AG04450 (cell line): ENCODE measurements around the gene DDTL. TPM values are rescaled to one million over a fixed set of nuclear protein-coding genes. Genes with fewer than 3 reads are reported as not detected.
"Not testable (repeated sequence)": the region's sequence is repeated elsewhere in the genome, so short reads cannot be mapped to it uniquely, and the experiment has no call there.

Experiments
- CTCF ChIA-PET: fragments of 300-600, 350-600 bp; formaldehyde crosslinking; extraction: SDS; loops from one replicate; lab custom pipeline; 2022; ENCODE audit warnings: antibody characterized with exemption, inconsistent platforms; lab: Charles Lee
- POLR2A ChIA-PET: fragments of 350-600 bp; formaldehyde crosslinking; extraction: SDS; loops from one replicate; lab custom pipeline; 2021; ENCODE audit warnings: antibody characterized with exemption, inconsistent platforms; lab: Yijun Ruan, JAX
- DNase-seq: peaks from one replicate; pipeline ENCODE4 v3.0.0-alpha.2; 2011; ENCODE audit warnings: low read depth, low spot score
- H3K27ac ChIP-seq: one replicate; pipeline ENCODE4 v1.5.1; 2012; ENCODE audit warnings: low read depth, low read length, control low read depth
- H3K27me3 ChIP-seq: one replicate; pipeline ENCODE4 v1.6.0; 2012; ENCODE audit warnings: low read length; ENCODE audit not compliant: control insufficient read depth, insufficient read depth
- H3K4me3 ChIP-seq: 2 replicates; pipeline ENCODE4 v1.5.1; 2011; ENCODE audit warnings: mild to moderate bottlenecking, low read depth, low read length, control low read depth
- H3K9me3 ChIP-seq: 2 replicates; pipeline ENCODE4 v1.5.1; 2012; ENCODE audit warnings: low read length; ENCODE audit not compliant: control insufficient read depth, insufficient read depth
- CTCF ChIP-seq: IDR thresholded peaks from 2 replicates; pipeline ENCODE4 v1.5.1; 2011; ENCODE audit warnings: low read depth, low read length, control low read depth, inconsistent platforms
- polyA plus RNA-seq: library from polyadenylated mRNA; depleted of rRNA; stranded (reverse); fragments of >200 nt; gene quantifications from 2 replicates; pipeline ENCODE4 v1.2.3, GENCODE V29; 2011

DDTL gene
- polyA plus RNA-seq, 1 experiment, result 1.1 TPM

GRCh38 chr22:23938328-23939016 lies 28.2 kb upstream of the DDTL start:
- H3K27me3 ChIP-seq, result no peaks in the 10 kb centered on the region
- DNase-seq, result no peak
- ChIA-PET POLR2A (no interaction called here), CTCF (interaction anchor here (1.2 kb wide), 1 partner anchor 18 kb away, joined by 3 read pairs; no protein-coding TSS in a partner anchor)
- no peak overlapping the region for H3K27ac ChIP-seq
- no peak for TF ChIP-seq CTCF
- no peak overlapping the region for H3K4me3 ChIP-seq
- H3K9me3 ChIP-seq, result no peaks in the 10 kb centered on the region; the same call in 1 of the 2 replicates

- H3K27me3 ChIP-seq, result no peaks in the 10 kb centered on the region
- H3K9me3 ChIP-seq, result no peaks in the 10 kb centered on the region; the same call in 1 of the 2 replicates
- CTCF ChIA-PET, result interaction anchor here (0.5 to 1.2 kb wide), 2 partner anchors 17 to 176 kb away, joined by 3 read pairs; partner anchors contain the start of gene C22orf15
- TF ChIP-seq CTCF, result no peak
- no peak overlapping the region for H3K27ac ChIP-seq
- POLR2A ChIA-PET, result no interaction called here
- H3K4me3 ChIP-seq, result no peak overlapping the region
- no peak for DNase-seq
Measured at GRCh38 chr22:23939017-23939357, 27.7 kb upstream of the DDTL start.

GRCh38 chr22:23940166-23940565 lies 26.5 kb upstream of the DDTL start:
- H3K27ac ChIP-seq, H3K27me3 ChIP-seq, CTCF ChIA-PET, H3K9me3 ChIP-seq, POLR2A ChIA-PET, H3K4me3 ChIP-seq, DNase-seq: not testable (repeated sequence)

- H3K27ac ChIP-seq, H3K27me3 ChIP-seq, H3K4me3 ChIP-seq, DNase-seq, CTCF ChIA-PET, POLR2A ChIA-PET, H3K9me3 ChIP-seq: not testable (repeated sequence)
Measured at GRCh38 chr22:23947391-23947790, 19.3 kb upstream of the DDTL start.

GRCh38 chr22:23949764-23950163 lies 16.9 kb upstream of the DDTL start:
- CTCF ChIA-PET, H3K27me3 ChIP-seq, H3K9me3 ChIP-seq, H3K27ac ChIP-seq, H3K4me3 ChIP-seq, POLR2A ChIA-PET, DNase-seq: not testable (repeated sequence)

GRCh38 chr22:23951383-23951782 lies 15.3 kb upstream of the DDTL start:
- POLR2A ChIA-PET, H3K9me3 ChIP-seq, CTCF ChIA-PET, H3K27me3 ChIP-seq, H3K27ac ChIP-seq, H3K4me3 ChIP-seq, DNase-seq: not testable (repeated sequence)

GRCh38 chr22:23952794-23953405 lies 13.8 kb upstream of the DDTL start:
- H3K27ac ChIP-seq, H3K4me3 ChIP-seq, CTCF ChIA-PET, H3K27me3 ChIP-seq, DNase-seq, POLR2A ChIA-PET, H3K9me3 ChIP-seq: not testable (repeated sequence)

- DNase-seq, H3K27me3 ChIP-seq, H3K27ac ChIP-seq, POLR2A ChIA-PET, H3K4me3 ChIP-seq, H3K9me3 ChIP-seq, CTCF ChIA-PET: not testable (repeated sequence)
Measured at GRCh38 chr22:23953485-23953884, 13.2 kb upstream of the DDTL start.

GRCh38 chr22:23954193-23954990 lies 12.3 kb upstream of the DDTL start:
- POLR2A ChIA-PET, H3K27ac ChIP-seq, DNase-seq, H3K4me3 ChIP-seq, H3K9me3 ChIP-seq, CTCF ChIA-PET, H3K27me3 ChIP-seq: not testable (repeated sequence)

- H3K27ac ChIP-seq, H3K4me3 ChIP-seq, DNase-seq, H3K9me3 ChIP-seq, H3K27me3 ChIP-seq, POLR2A ChIA-PET: not testable (repeated sequence)
- CTCF ChIA-PET, result interaction anchor here (1.6 kb wide), 1 partner anchor 105 kb away, joined by 4 read pairs; no protein-coding TSS in a partner anchor
Measured at GRCh38 chr22:23954991-23955305, 11.7 kb upstream of the DDTL start.
